Mammary epithelial cell (primary cell): Measurements from ENCODE around the gene CD84.

Experiments used
- CTCF ChIP-seq, 2 donors: IDR thresholded peaks in 1 of 2; conservative IDR thresholded peaks in 1 of 2; 2 replicates each; pipeline ENCODE4 v1.5.1; 2011 to 2012; ENCODE audit warnings: inconsistent platforms in 2 of 2, low read length in 2 of 2, mild to moderate bottlenecking in 2 of 2, control low read depth in 1 of 2, low read depth in 1 of 2; ENCODE audit not compliant: insufficient read depth in 1 of 2; ENCODE audit errors: extremely low read depth in 1 of 2
- EZH2 ChIP-seq: IDR thresholded peaks from 2 replicates; pipeline ENCODE4 v1.6.1; 2012; ENCODE audit warnings: low read length, inconsistent platforms, borderline replicate concordance

DNA sequence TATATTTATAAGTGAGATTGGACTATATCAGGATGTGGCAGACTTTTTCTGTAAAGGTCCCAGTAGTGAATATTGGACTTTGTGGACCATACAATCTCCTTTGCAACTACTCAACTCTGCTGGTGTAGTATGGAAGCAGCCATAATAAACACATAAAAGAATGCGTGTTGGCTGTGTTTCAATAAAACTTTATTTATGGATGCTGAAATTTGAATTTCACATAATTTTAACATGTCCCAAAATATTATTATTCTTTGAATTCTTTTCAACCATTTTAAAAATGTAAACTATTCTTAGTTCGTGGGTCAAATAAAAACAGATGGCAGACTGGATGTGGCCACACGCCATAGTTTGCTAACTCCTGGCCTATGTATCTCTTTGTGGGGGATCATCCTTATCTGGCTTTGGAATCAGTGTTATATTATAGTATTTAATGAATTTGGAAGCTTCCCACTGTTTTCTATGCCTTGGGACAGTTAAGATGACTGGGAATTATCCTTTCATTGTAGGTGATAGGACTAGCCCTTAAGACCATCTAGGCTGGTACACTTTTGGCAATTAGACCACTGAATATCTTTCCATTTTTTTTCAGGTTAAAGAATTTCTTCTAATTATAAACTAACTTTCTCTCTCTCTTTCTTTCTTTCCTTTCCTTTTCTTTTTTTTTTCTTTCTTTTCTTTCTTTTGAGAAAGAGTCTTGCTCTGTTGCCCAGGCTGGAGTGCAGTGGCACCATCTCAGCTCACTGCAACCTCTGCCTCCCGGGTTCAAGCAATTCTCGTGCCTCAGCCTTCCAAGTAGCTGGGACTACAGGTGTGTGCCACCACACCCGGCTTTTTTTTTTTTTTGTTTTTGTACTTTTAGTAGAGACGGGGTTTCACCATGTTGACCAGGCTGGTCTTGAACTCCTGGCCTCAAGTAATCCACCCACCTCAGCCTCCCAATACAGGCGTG is 41.3 kb downstream of the CD84 start:
- no peak for TF ChIP-seq CTCF (conservative IDR thresholded peaks at IDR 0.05 in 1 of 2, IDR thresholded peaks at IDR 0.05 in 1 of 2; ENCODE audit: extremely low read depth in 1 of 2, insufficient read depth in 1 of 2, low read depth in 1 of 2, low read length in 2 of 2)
- no peak for TF ChIP-seq EZH2
